Tibial nerve (tissue), 3 donors: Measurements from ENCODE around the gene HMOX1.

Experiments
- CTCF ChIP-seq, 5 experiments: fragments of 200-600 bp in 3 of 5; fragments of 450-650 bp in 2 of 5; sonication (generic) in 3 of 5; IDR thresholded peaks; one replicate each; pipeline ENCODE4 v1.5.1; 2016 to 2019; ENCODE audit warnings: antibody characterized with exemption in 5 of 5, mild to moderate bottlenecking in 3 of 5, moderate library complexity in 2 of 5
- POLR2A ChIP-seq, 2 donors: fragments of 450-650 bp; IDR thresholded peaks; one replicate each; pipeline ENCODE4 v1.6.1; 2017; ENCODE audit warnings: antibody characterized with exemption in 2 of 2, mild to moderate bottlenecking in 2 of 2, moderate library complexity in 2 of 2

DNA sequence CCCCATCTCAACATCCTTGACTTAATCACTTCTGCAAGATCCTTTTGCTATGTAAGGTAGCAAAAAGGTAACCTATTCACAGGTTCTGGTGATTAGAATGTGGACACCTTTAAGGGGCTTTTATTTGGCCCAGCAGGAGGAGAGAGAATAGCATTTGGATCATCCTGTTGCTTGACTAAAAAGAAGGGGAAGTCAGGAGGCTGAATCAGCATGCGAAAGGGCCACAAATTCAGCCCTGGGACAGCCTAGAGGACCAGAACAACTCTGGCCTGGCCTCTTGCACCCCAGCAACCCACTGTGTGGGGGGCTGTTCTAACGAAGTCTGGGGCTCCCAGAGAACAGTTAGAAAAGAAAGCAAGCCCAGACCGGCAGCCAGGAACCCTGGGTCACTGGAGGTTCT lies 3.2 kb upstream of the HMOX1 start:
- TF ChIP-seq CTCF (IDR thresholded peaks at IDR 0.05) (no peak), POLR2A (IDR thresholded peaks at IDR 0.05) (no peak)
